K562 (cell line): Measurements from ENCODE around the gene TIPARP. TPM values are rescaled to one million over a fixed set of nuclear protein-coding genes. Genes with fewer than 3 reads are reported as not detected.

Source experiments
- ATAC-seq: fragments of 200-7000 bp; cut with Tn5 transposase; 3 replicates; pipeline ENCODE4 v1.9.1; 2020; ENCODE audit warnings: moderate library complexity
- BruUV-seq: library from RNA; stranded (reverse); fragments of 400-500 nt; replicated peaks from 2 replicates; lab custom pipeline; 2021; lab: Mats Ljungman, UMichigan
- CTCF ChIA-PET: fragments of 300-600 bp; formaldehyde crosslinking; extraction: SDS; loops from one replicate; lab custom pipeline; 2021; ENCODE audit warnings: low intra/inter-chr PET ratio; lab: Yijun Ruan, JAX
- POLR2A ChIA-PET: fragments of 300-600, 350-650 bp; sonication (Branson Sonifier 250); formaldehyde crosslinking; extraction: SDS; loops from one replicate; lab custom pipeline; 2021; ENCODE audit warnings: antibody characterized with exemption, inconsistent platforms; lab: Yijun Ruan, JAX
- DNase-seq, 4 experiments: peaks; one replicate each; pipeline versions ENCODE4 v3.0.0 to v3.0.0-alpha.2; 2011 to 2018; ENCODE audit warnings: low spot score in 3 of 4, mixed read lengths in 3 of 4; ENCODE audit errors: extremely low read depth in 1 of 4
- FAIRE-seq: peaks from 2 replicates; lab custom pipeline; 2011; peaks lifted over from hg19 to GRCh38; lab: Jason Lieb, UNC
- H2AFZ ChIP-seq: 2 replicates; pipeline ENCODE4 v1.6.0; 2011; ENCODE audit warnings: low read depth, low read length, control low read depth, inconsistent platforms
- H3K27ac ChIP-seq: fragments of 200-600 bp; 3 replicates; pipeline ENCODE4 v1.8.0; 2011; ENCODE audit warnings: low read depth, mild to moderate bottlenecking, control low read depth, inconsistent platforms, low read length, moderate library complexity, mixed read lengths; ENCODE audit errors: extremely low read depth
- H3K27me3 ChIP-seq, 2 experiments: fragments of 300-600 bp in 1 of 2; 2 replicates in 1 of 2; 3 replicates in 1 of 2; pipeline versions ENCODE4 v1.6.0 to v1.8.0; 2011; ENCODE audit warnings: inconsistent platforms in 2 of 2, low read length in 2 of 2, mild to moderate bottlenecking in 1 of 2, mixed read lengths in 1 of 2, moderate library complexity in 1 of 2; ENCODE audit not compliant: control insufficient read depth in 2 of 2, insufficient read depth in 2 of 2
- H3K36me3 ChIP-seq: fragments of 300-600 bp; 3 replicates; pipeline ENCODE4 v1.8.0; 2011; ENCODE audit warnings: mild to moderate bottlenecking, low read length, inconsistent platforms; ENCODE audit not compliant: control insufficient read depth, insufficient read depth
- H3K4me1 ChIP-seq, 2 experiments: fragments of 200-600 bp in 1 of 2; replicated peaks in 1 of 2; 2 replicates in 1 of 2; 3 replicates in 1 of 2; pipeline versions ENCODE4 v1.5.1 to v1.8.0; 2011; ENCODE audit warnings: inconsistent platforms in 2 of 2, low read length in 2 of 2, mild to moderate bottlenecking in 1 of 2, mixed read lengths in 1 of 2, moderate library complexity in 1 of 2; ENCODE audit not compliant: control insufficient read depth in 2 of 2, insufficient read depth in 2 of 2
- H3K4me2 ChIP-seq: 2 replicates; pipeline ENCODE4 v1.6.1; 2011; ENCODE audit warnings: low read length, control low read depth, inconsistent platforms, mixed read lengths; ENCODE audit not compliant: insufficient read depth
- H3K4me3 ChIP-seq: fragments of 200-600 bp; sonication (generic), shearing (Covaris generic); 2 replicates; pipeline ENCODE4 v1.5.1; 2016; ENCODE audit warnings: control low read depth, inconsistent platforms
- H3K79me2 ChIP-seq: fragments of 200-600 bp; 3 replicates; pipeline ENCODE4 v1.8.0; 2011; ENCODE audit warnings: low read length, inconsistent platforms; ENCODE audit not compliant: control insufficient read depth, insufficient read depth
- H3K9ac ChIP-seq, 2 experiments: 2 replicates each; pipeline versions ENCODE4 v1.6.0 to v1.6.1; 2011; ENCODE audit warnings: low read depth in 2 of 2, low read length in 2 of 2, control low read depth in 1 of 2, inconsistent platforms in 1 of 2, mild to moderate bottlenecking in 1 of 2, mixed read lengths in 1 of 2; ENCODE audit not compliant: insufficient read depth in 1 of 2
- H3K9me1 ChIP-seq: one replicate; pipeline ENCODE4 v1.6.0; 2011; ENCODE audit warnings: inconsistent platforms, mild to moderate bottlenecking, low read length, moderate library complexity; ENCODE audit not compliant: control insufficient read depth, insufficient read depth
- H3K9me3 ChIP-seq: replicated peaks from 2 replicates; pipeline ENCODE4 v1.5.1; 2011; ENCODE audit warnings: low read depth, low read length, inconsistent platforms; ENCODE audit not compliant: control insufficient read depth, insufficient read depth
- H4K20me1 ChIP-seq: replicated peaks from 2 replicates; pipeline ENCODE4 v1.6.1; 2011; ENCODE audit warnings: low read length, inconsistent platforms, mixed read lengths; ENCODE audit not compliant: control insufficient read depth, insufficient read depth
- ARID3A ChIP-seq: IDR thresholded peaks from 2 replicates; pipeline ENCODE4 v1.6.1; 2012; ENCODE audit warnings: low read depth, low read length, improper control_type of control experiment, borderline replicate concordance
- ARNT ChIP-seq, 2 experiments: fragments of 450-650 bp; IDR thresholded peaks; 2 replicates each; pipeline ENCODE4 v1.6.1; 2016; ENCODE audit warnings: mild to moderate bottlenecking in 1 of 2
- CTBP1 ChIP-seq: fragments of 450-650 bp; IDR thresholded peaks from 2 replicates; pipeline ENCODE4 v1.6.1; 2016; ENCODE audit warnings: borderline replicate concordance
- DACH1 ChIP-seq: fragments of 450-650 bp; IDR thresholded peaks from 2 replicates; pipeline ENCODE4 v1.6.1; 2018; ENCODE audit not compliant: partially characterized antibody
- DNMT1 ChIP-seq: fragments of 450-650 bp; IDR thresholded peaks from 2 replicates; pipeline ENCODE4 v1.6.1; 2016; ENCODE audit warnings: antibody characterized with exemption, mild to moderate bottlenecking
- HDAC2 ChIP-seq: fragments of 450-650 bp; IDR thresholded peaks from 2 replicates; pipeline ENCODE4 v1.6.1; 2016; ENCODE audit warnings: mild to moderate bottlenecking
- MAZ ChIP-seq, 2 experiments: fragments of 450-650 bp in 1 of 2; sonication (generic) in 1 of 2; formaldehyde crosslinking; IDR thresholded peaks in 1 of 2; conservative IDR thresholded peaks in 1 of 2; 2 replicates each; pipeline versions ENCODE4 v1.4.0 to v1.5.0; 2020; ENCODE audit warnings: mild to moderate bottlenecking in 1 of 2, missing genetic modification reagents in 1 of 2
- NBN ChIP-seq: fragments of 450-650 bp; IDR thresholded peaks from 2 replicates; pipeline ENCODE4 v1.6.1; 2016; ENCODE audit warnings: low read depth, mild to moderate bottlenecking
- POLR2A ChIP-seq: fragments of 450-650 bp; conservative IDR thresholded peaks from 2 replicates; pipeline ENCODE4 v1.6.1; 2016
- PPARD ChIP-seq: fragments of 250-450 bp; sonication (Bioruptor Pico); IDR thresholded peaks from 2 replicates; pipeline ENCODE4 v1.8.0; 2022; ENCODE audit warnings: inconsistent platforms, mild to moderate bottlenecking, moderate library complexity
- RUNX1 ChIP-seq: sonication (generic); IDR thresholded peaks from 2 replicates; pipeline ENCODE4 v1.6.1; 2016; ENCODE audit warnings: antibody characterized with exemption, low read depth
- SAP30 ChIP-seq: fragments of 200-600 bp; sonication (generic); IDR thresholded peaks from 2 replicates; pipeline ENCODE4 v1.6.1; 2012; ENCODE audit warnings: borderline replicate concordance, low read depth, mild to moderate bottlenecking, moderate library complexity, low read length, control low read depth, inconsistent platforms; ENCODE audit not compliant: insufficient read depth, poor library complexity, severe bottlenecking
- TBP ChIP-seq: optimal IDR thresholded peaks from 2 replicates; pipeline ENCODE3; 2011; ENCODE audit warnings: low read depth, low read length, improper control_type of control experiment
- WGBS: fragments of 100-300 bp; shearing (Covaris generic); methylation state at CpG from one replicate; pipeline ENCODE4 v1.1.6; 2016; ENCODE audit warnings: low coverage, mixed read lengths; ENCODE audit not compliant: insufficient coverage; ENCODE audit errors: missing lambda C conversion rate; 5-methylcytosine and 5-hydroxymethylcytosine counted together
- in situ Hi-C: fragments of 300-500 bp; cut with MboI; formaldehyde crosslinking; loops from 4 replicates; pipeline ENCODE4 v1.15.0; 2018; ENCODE audit warnings: inconsistent platforms, mixed read lengths
- intact Hi-C: fragments of 100-400 bp; cut with micrococcal nuclease; formaldehyde crosslinking; loops from 2 replicates; pipeline ENCODE4 v1.14.2; 2022
- polyA plus RNA-seq, 8 experiments: library from polyadenylated mRNA; depleted of rRNA in 4 of 8; stranded (reverse) in 5 of 8; unstranded in 3 of 8; fragments of >200 nt; fragmentation: Nextera tagmentation in 2 of 8; fragmentation: Illumina TruSeq in 1 of 8; extraction: Ambion mirVana in 2 of 8; extraction: Trizol in 1 of 8; gene quantifications; 2 replicates each; pipeline versions ENCODE4 v1.2.1 to v1.2.3, GENCODE V29; 2011 to 2014; ENCODE audit warnings: inconsistent platforms in 1 of 8, missing spikeins in 1 of 8
- total RNA-seq, 7 experiments: library from RNA; depleted of rRNA in 6 of 7; stranded (reverse); fragments of >200 nt in 6 of 7; fragmentation: Illumina TruSeq in 2 of 7; extraction: Trizol in 2 of 7; gene quantifications; 2 replicates each; pipeline versions ENCODE4 v1.2.1 to v1.2.3, GENCODE V29; 2011 to 2021; ENCODE audit warnings: low replicate concordance in 1 of 7
- TF ChIP-seq, protein P1 (sequence below), 2 experiments: IDR thresholded peaks; 2 replicates each; pipeline ENCODE4 v1.6.1; 2011; ENCODE audit warnings: borderline replicate concordance in 1 of 2, control low read depth in 1 of 2, low read depth in 1 of 2, low read length in 1 of 2, mild to moderate bottlenecking in 1 of 2, mixed read lengths in 1 of 2, moderate library complexity in 1 of 2; ENCODE audit not compliant: insufficient read depth in 1 of 2, insufficient read length in 1 of 2, poor library complexity in 1 of 2, severe bottlenecking in 1 of 2; ENCODE audit errors: extremely low read depth in 1 of 2

Gene TIPARP
- total and polyA plus RNA-seq, 9 of the 15 experiments (the other 6 are each of a cell fraction or from before 2014, with no cell fraction given) = 2.4 to 29.4 (median 15.1) TPM

- Histone ChIP-seq H3K27ac (no peak overlapping the region), H3K4me3 (no peak overlapping the region), H2AFZ (no peak overlapping the region), H3K4me2 (no peak overlapping the region), H3K9me1 (no peaks in the 10 kb centered on the region), H3K79me2 (no peaks in the 10 kb centered on the region), H3K4me1 (peaks cover 0 to 3% of the 10 kb centered on the region in 2 experiments; a peak in 1 of 5 replicates), H4K20me1 (no peaks in the 10 kb centered on the region), H3K9me3 (no peaks in the 10 kb centered on the region), H3K36me3 (no peaks in the 10 kb centered on the region), H3K9ac (no peak overlapping the region), H3K27me3 (no peaks in the 10 kb centered on the region)
- ATAC-seq = no peak; the same call in 2 of the 3 replicates
- BruUV-seq = no TSS peak
- in situ Hi-C loops = no loop called here
- no peak for FAIRE-seq
- POLR2A ChIA-PET = interaction anchor here (1.1 kb wide), 1 partner anchor 9 kb away, joined by 4 read pairs; no protein-coding TSS in a partner anchor
- intact Hi-C loops = no loop called here
- TF ChIP-seq DNMT1 (no peak), TBP (no peak), RUNX1 (no peak), MAZ (CRISPR knock-in tag; conservative IDR thresholded peaks at IDR 0.05 in 1 of 2, IDR thresholded peaks at IDR 0.05 in 1 of 2) (no peak), DACH1 (no peak), ARNT (IDR thresholded peaks at IDR 0.05) (no peak)
- no peak for DNase-seq
- CTCF ChIA-PET = no interaction called here
- WGBS = 59% methylated on average over 2 of the region's 2 CpGs
These were observed 48.8 kb downstream of the TIPARP start for GRCh38 chr3:156723182-156723619.

DNA sequence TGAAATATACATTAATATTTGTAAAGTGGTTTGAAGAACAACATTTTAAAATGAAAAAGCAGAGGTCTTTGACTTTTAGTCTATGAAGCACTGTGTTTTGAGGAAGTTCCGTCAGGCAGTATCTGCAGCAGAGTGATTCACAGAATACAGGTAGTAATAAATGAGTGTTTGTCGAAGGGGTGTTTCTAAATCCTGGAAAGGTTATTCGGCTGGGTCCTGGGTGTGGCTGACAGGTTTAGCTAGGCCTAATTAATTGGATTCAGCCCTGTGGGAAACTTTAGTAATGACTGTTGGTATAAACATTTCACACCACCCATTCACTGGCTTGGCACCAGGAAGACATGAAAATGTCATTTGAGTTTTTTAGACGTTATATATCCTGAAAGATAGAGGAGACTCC is 51.3 kb downstream of the TIPARP start:
- POLR2A ChIA-PET = no interaction called here
- peaks cover 0 to 3% of the 10 kb centered on the region in 2 experiments; a peak in 1 of 5 replicates for H3K4me1 ChIP-seq
- TF ChIP-seq HDAC2 (no peak), ARID3A (no peak), POLR2A (no peak), NBN (no peak), SAP30 (no peak), CTBP1 (no peak), PPARD (CRISPR knock-in tag) (no peak)
- TF ChIP-seq, protein P1, sequence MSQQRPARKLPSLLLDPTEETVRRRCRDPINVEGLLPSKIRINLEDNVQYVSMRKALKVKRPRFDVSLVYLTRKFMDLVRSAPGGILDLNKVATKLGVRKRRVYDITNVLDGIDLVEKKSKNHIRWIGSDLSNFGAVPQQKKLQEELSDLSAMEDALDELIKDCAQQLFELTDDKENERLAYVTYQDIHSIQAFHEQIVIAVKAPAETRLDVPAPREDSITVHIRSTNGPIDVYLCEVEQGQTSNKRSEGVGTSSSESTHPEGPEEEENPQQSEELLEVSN (IDR thresholded peaks at IDR 0.05; ENCODE audit: borderline replicate concordance in 1 of 2, extremely low read depth in 1 of 2, insufficient read depth in 1 of 2, insufficient read length in 1 of 2, low read depth in 1 of 2, low read length in 1 of 2, poor library complexity in 1 of 2, severe bottlenecking in 1 of 2) = no peak

More for the DNA sequence above, 51.3 kb downstream of the TIPARP start:
- DNase-seq (no peak), ATAC-seq (no peak), FAIRE-seq (no peak)
- 28% methylated on average over 4 of the region's 4 CpGs for WGBS
- H3K9me1 ChIP-seq = no peaks in the 10 kb centered on the region
- in situ Hi-C loops = no loop called here
- no peaks in the 10 kb centered on the region for H3K36me3 ChIP-seq
- H3K4me2 ChIP-seq = no peak overlapping the region
- H4K20me1 ChIP-seq = no peaks in the 10 kb centered on the region
- H3K9me3 ChIP-seq = no peaks in the 10 kb centered on the region
- CTCF ChIA-PET = no interaction called here
- no TSS peak for BruUV-seq
- H3K79me2 ChIP-seq = no peaks in the 10 kb centered on the region
- intact Hi-C loops = no loop called here
- H3K9ac ChIP-seq = no peak overlapping the region
- H3K4me3 ChIP-seq = no peak overlapping the region
- H3K27me3 ChIP-seq = no peaks in the 10 kb centered on the region
- no peak overlapping the region for H2AFZ ChIP-seq
- no peak overlapping the region for H3K27ac ChIP-seq
